Superior temporal gyrus (tissue), 1 donor: ENCODE measurements around the gene KNTC1.
"Not testable (repeated sequence)": the region's sequence is repeated elsewhere in the genome, so short reads cannot be mapped to it uniquely, and the experiment has no call there.

Source experiments
- DNase-seq: peaks from one replicate; pipeline ENCODE4 v3.0.0-alpha.2; 2016; ENCODE audit errors: extremely low spot score

KNTC1 gene

DNA sequence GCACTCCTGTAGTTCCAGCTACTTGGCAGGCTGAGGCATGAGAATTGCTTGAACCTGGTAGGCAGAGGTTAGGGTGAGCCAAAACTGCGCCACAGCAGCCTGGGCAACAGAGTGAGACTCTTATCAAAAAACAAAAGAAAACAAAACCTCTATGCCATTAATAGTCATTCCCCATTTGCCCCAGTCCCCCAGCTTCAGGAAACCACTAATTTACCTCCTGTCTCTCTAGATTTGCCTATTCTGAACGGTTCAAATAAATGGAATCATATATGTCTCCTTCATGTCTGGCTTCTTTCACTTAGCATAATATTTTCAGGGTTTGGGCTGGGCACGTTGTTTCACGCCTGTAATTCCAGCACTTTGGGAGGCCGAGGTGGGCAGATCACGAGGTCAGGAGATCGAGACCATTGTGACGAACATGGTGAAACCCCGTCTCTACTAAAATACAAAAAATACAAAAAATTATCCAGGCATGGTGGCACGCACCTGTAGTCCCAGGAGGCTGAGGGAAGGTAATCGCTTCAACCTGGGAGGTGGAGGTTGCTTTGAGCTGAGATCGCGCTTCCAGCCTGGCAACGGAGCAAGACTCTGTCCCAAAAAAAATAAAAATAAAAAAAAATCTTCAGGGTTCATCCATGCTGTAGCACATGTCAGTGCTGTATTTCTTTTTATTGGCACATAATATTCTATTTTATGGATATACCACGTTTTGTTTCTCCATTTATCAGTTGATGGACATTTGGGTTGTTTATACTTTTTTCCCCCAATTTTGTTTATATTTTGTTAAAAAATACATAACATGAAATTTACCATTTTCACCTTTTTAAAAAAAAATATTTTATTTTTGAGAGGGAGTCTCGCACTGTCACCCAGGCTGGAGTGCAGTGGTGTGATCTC lies 31.9 kb downstream of the KNTC1 start:
- DNase-seq = no peak

- no peak for DNase-seq
Measured at GRCh38 chr12:122560138-122560537, 33.1 kb downstream of the KNTC1 start.

GRCh38 chr12:122563361-122563760 lies 36.3 kb downstream of the KNTC1 start:
- DNase-seq = no peak

DNA sequence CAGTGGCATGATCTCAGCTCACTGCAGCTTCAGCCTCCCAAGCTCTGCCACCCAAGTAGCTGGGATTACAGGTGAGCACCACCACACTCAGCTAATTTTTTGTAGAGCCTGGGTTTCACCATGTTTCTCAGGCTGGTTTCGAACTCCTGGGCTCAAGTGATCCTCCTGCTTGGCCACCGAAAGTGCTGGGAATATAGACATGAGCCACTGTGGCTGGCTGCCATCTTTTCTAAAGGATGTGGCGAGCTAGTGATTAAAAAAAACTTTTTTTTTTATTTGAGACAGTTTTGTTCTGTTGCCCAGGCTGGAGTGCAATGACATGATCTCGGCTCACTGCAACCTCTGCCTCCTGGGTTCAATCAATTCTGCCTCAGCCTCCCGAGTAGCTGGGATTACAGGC lies 39.8 kb downstream of the KNTC1 start:
- not testable (repeated sequence) for DNase-seq

GRCh38 chr12:122569288-122569687 lies 42.2 kb downstream of the KNTC1 start:
- no peak for DNase-seq

DNA sequence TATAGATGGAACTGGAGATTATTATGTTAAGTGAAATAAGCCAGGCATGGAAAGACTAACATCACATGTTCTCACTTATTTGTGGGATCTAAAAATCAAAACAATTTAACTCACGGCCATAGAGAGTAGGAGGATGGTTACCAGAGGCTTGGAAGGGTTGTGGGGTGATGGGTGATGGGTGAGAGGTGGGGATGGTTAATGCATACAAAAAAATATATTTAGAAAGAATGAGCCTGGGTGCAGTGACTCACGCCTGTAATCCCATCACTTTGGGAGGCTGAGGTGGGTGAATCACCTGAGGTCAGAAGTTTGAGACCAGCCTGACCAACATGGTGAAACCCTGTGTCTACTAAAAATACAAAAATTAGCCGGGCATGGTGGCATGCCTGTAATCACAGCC lies 43.0 kb downstream of the KNTC1 start:
- DNase-seq = not testable (repeated sequence)

DNA sequence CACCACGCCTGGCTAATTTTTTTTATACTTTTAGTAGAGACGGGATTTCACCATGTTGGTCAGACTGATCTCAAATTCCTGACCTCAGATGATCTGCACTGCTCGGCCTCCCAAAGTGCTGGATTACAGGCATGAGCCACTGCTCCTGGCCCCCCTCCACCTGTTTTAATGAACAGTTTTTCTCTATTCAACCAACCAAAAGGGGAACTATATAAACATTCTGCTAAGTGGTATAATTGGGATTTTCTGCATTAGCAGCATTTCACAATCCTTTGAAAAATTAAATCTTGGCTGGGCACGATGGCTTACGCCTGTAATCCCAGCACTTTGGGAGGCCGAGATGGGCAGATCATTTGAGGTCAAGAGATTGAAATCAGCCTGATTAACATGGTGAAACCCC lies 44.8 kb downstream of the KNTC1 start:
- no peak for DNase-seq

DNA sequence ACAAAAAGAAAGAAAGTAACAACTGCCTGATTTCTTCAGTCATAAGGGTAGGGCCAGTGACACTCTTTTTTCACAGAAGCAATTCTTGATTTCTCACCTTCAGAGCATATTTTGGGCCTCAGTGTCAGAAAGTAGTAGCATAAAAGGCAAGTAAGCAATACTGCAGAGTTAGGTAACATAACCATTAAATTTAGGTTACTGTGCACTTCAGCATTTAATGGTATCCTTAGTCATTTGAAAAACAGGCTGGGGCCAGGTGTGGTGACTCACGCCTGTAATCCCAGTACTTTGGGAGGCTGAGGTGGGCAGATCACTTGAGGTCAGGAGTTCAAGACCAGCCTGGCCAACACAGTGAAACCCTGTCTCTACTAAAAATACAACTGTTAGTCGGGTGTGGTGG lies 56.2 kb downstream of the KNTC1 start:
- DNase-seq = not testable (repeated sequence)

GRCh38 chr12:122584177-122584863 lies 57.3 kb downstream of the KNTC1 start:
- no peak for DNase-seq

DNA sequence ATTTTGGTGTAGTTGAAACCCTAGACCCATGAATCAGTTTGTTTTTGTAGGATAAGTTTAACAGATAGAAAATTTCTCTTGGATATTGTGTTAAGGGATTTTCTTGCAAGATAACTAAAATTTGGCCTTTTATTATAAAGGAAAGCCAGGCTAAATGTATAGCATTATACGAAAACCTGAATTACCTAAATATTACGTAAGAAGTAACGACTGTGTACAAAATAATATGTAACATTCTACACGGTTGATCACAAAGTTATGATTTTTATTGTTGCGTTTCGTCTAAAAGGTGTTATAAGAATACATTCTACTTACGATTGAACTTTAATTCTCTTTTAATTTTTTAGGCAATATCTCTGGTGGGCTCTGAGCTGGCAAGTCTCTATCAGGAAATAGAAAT lies 63.9 kb downstream of the KNTC1 start:
- no peak for DNase-seq

- not testable (repeated sequence) for DNase-seq
Measured at GRCh38 chr12:122591966-122592365, 64.9 kb downstream of the KNTC1 start.

- not testable (repeated sequence) for DNase-seq
Measured at GRCh38 chr12:122592543-122592942, 65.5 kb downstream of the KNTC1 start.

GRCh38 chr12:122593910-122594309 lies 66.9 kb downstream of the KNTC1 start:
- DNase-seq = no peak

DNA sequence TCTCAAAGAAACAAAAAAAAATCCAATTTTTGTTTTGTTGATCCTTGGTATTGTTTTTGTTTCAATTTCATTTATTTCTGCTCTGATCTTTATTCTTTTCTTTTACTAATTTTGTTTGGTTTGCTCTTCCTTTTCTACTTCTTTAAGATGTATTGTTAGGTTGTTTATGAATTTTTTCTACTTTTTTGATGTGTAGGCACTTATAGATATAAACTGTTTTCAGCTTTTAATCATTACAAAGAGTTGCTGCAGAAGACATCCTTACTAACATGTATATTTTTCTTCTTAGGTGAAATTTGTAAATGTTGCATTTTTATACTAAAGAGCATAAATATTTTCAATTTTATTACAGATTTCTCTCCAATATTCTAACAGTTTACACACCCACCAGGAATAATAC lies 69.8 kb downstream of the KNTC1 start:
- no peak for DNase-seq

- no peak for DNase-seq
Measured at GRCh38 chr12:122602456-122602855, 75.4 kb downstream of the KNTC1 start.

DNA sequence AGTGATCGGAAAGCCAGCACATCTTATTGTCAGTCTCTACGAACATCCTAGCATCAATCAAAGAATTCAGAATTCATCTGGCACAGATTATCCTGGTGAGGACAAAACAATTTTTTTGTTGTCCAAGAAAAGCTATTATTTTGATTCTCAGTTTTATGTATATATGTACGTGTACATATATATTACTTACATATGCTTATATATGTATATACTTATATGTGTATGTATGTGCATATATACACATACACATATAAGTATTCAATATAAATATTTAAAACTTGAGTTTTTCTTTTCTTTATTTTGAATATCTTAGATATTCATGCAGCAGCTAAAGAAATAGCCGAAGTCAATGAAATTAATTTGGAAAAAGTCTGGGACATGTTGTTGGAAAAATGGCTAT lies 77.9 kb downstream of the KNTC1 start:
- no peak for DNase-seq

GRCh38 chr12:122609732-122610131 lies 82.7 kb downstream of the KNTC1 start:
- no peak for DNase-seq

GRCh38 chr12:122610207-122610606 lies 83.2 kb downstream of the KNTC1 start:
- no peak for DNase-seq

GRCh38 chr12:122610911-122611310 lies 83.9 kb downstream of the KNTC1 start:
- DNase-seq = no peak

GRCh38 chr12:122614839-122615238 lies 87.8 kb downstream of the KNTC1 start:
- DNase-seq = peak; percentile 46

DNA sequence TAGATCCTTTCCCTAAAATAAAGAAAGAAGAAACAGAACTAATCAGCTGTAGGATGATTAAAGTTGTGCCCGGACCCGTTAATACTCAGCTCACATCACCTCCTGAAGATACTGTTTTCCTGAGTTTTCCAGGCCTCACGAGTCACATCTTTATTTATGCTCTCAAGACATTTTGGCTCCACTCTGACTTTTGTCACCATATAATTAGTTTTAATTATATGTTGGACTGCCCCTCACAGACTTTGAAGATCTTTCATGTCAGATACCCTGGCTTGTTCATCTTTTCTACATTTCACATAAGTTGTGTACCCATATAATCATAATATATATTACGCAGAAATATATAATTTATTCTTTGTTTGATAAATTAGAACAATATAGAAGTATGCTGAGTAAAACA lies 88.7 kb downstream of the KNTC1 start:
- no peak for DNase-seq

DNA sequence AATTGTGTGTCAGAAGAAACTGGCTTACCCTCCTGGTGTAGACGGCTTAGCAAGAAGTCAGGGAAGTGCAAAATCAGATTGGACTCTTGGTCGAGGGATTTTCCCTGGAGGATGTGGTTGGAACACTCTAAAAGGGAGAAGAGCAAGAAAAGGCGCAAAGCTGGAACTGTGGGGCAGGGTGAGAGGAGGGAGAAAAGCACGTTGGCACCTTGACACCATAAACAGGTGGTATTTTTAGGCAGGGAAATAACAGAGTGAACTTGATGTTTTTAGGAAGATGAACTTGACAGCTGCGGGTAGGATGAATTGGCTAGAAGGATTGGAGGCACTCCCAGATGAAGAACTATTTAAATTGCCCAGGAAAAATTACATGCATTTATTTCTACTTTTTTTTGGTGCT lies 108.4 kb downstream of the KNTC1 start:
- peak; percentile 17 for DNase-seq

DNA sequence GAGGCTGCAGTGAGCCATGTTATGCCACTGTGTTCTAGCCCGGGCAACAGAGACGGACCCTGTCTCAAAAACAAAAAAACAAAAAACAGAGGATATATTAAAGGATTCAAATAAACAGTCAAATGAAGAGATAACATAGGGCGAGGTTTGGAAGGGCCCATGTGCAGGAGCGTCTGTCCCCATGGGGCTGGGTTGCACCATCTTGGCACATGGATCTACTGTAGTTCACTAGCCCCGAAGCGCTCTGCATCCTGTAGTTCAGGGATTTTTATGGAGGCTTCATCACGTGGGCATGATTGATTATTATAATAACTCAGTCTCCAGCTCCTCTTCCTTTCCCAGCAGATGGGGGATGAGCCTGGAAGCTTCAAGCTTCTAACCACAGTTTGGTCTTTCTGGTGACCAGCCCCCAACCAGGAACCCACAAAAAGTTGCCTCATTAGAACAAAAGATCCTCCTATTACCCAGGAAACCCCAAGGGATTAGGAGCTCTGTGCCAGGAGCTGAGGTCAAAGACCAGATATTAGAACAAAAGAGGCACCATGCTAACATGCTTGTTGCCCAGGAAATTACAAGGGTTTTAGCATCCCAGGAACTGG lies 116.3 kb downstream of the KNTC1 start:
- DNase-seq = no peak
